Measurements from ENCODE around the gene CES4A. TPM values are rescaled to one million over a fixed set of nuclear protein-coding genes. Genes with fewer than 3 reads are reported as not detected.

Gene CES4A
- total and polyA plus RNA-seq, 9 of the 15 experiments (the other 6 are each of a cell fraction or from before 2014, with no cell fraction given) = 0.09 to 0.13 (median 0.11) TPM; not detected in 6

GRCh38 chr16:67028696-67029253 lies 40.4 kb downstream of the CES4A start, which contains the start of gene CBFB (continued):
- TF ChIP-seq BRD9 (IDR thresholded peaks at IDR 0.05; ENCODE audit: low read depth, partially characterized antibody) (peak; percentile 73), SPI1 (IDR thresholded peaks at IDR 0.05; ENCODE audit: borderline replicate concordance, low read depth, low read length) (no peak), BRD4 (IDR thresholded peaks at IDR 0.05) (no peak; the same call in 1 of the 2 replicates), ZMIZ1 (IDR thresholded peaks at IDR 0.05; ENCODE audit: low read depth in 2 of 2, low read length in 2 of 2) (peak in 1 of 2 experiments; percentile 46; a peak in 1 of 4 replicates), CHD7 (IDR thresholded peaks at IDR 0.05; ENCODE audit: low read depth, low read length) (no peak), RBM39 (optimal IDR thresholded peaks at IDR 0.05; ENCODE audit: low read depth, low read length) (peak; percentile 54), ZNF224 (CRISPR knock-in tag; IDR thresholded peaks at IDR 0.05) (no peak), ELF4 (CRISPR knock-in tag; IDR thresholded peaks at IDR 0.05) (peak; percentile 78; the same call in 1 of the 2 replicates), CTCF (IDR thresholded peaks at IDR 0.05 in 2 of 3, conservative IDR thresholded peaks at IDR 0.05 in 1 of 3; ENCODE audit: insufficient read depth in 2 of 3, low read depth in 1 of 3, low read length in 3 of 3) (peak; percentile 8 to 44 (median 12); a peak in 3 of 6 replicates), CBFA2T3 (IDR thresholded peaks at IDR 0.05) (no peak; the same call in 1 of the 2 replicates), CTBP1 (IDR thresholded peaks at IDR 0.05; ENCODE audit: borderline replicate concordance) (peak; percentile 49), ZEB2 (IDR thresholded peaks at IDR 0.05) (no peak)

All from K562 (cell line).